Transverse colon (tissue), 4 donors: ENCODE data around the gene NCAPD2.

Source experiments
- CTCF ChIP-seq, 5 experiments: fragments of 200-600 bp in 3 of 5; fragments of 450-650 bp in 2 of 5; sonication (generic) in 3 of 5; IDR thresholded peaks; 1 replicate in 2 of 5; 2 replicates in 3 of 5; pipeline ENCODE4 v1.5.1; 2016 to 2017; ENCODE audit warnings: antibody characterized with exemption in 5 of 5, inconsistent platforms in 3 of 5, mild to moderate bottlenecking in 2 of 5, moderate library complexity in 1 of 5
- EP300 ChIP-seq: sonication (generic); formaldehyde crosslinking; IDR thresholded peaks from one replicate; pipeline ENCODE4 v1.6.1; 2017; ENCODE audit warnings: antibody characterized with exemption, low read depth
- POLR2A ChIP-seq: fragments of 450-650 bp; IDR thresholded peaks from one replicate; pipeline ENCODE4 v1.6.1; 2016; ENCODE audit warnings: antibody characterized with exemption, mild to moderate bottlenecking, moderate library complexity
- POLR2AphosphoS5 ChIP-seq, 3 donors: sonication (generic); formaldehyde crosslinking; IDR thresholded peaks; one replicate each; pipeline ENCODE4 v1.6.1; 2016; ENCODE audit warnings: antibody characterized with exemption in 3 of 3

- no peak for TF ChIP-seq CTCF (IDR thresholded peaks at IDR 0.05)
- TF ChIP-seq POLR2A, result no peak
- no peak for TF ChIP-seq POLR2AphosphoS5 (IDR thresholded peaks at IDR 0.05)
- TF ChIP-seq EP300, result no peak
Measured at GRCh38 chr12:6538420-6539313, 44.8 kb downstream of the NCAPD2 start.
